Astrocyte (in vitro differentiated cells and primary cell): Measurements from ENCODE around the gene STX1A. TPM values are rescaled to one million over a fixed set of nuclear protein-coding genes. Genes with fewer than 3 reads are reported as not detected.

ENCODE experiments used
- DNase-seq: peaks from one replicate; pipeline ENCODE4 v3.0.0-alpha.2; 2010; ENCODE audit warnings: low read depth
- FAIRE-seq: peaks from 2 replicates; lab custom pipeline; 2011; peaks lifted over from hg19 to GRCh38; lab: Jason Lieb, UNC
- H2AFZ ChIP-seq: 2 replicates; pipeline ENCODE4 v1.6.0; 2012; ENCODE audit warnings: low read depth, low read length, inconsistent platforms
- H3K27ac ChIP-seq: 2 replicates; pipeline ENCODE4 v1.5.1; 2011; ENCODE audit warnings: low read depth, low read length, inconsistent platforms
- H3K27me3 ChIP-seq: 2 replicates; pipeline ENCODE4 v1.6.0; 2011; ENCODE audit warnings: low read length, inconsistent platforms; ENCODE audit not compliant: insufficient read depth
- H3K36me3 ChIP-seq: 2 replicates; pipeline ENCODE4 v1.5.1; 2011; ENCODE audit warnings: low read length, inconsistent platforms; ENCODE audit not compliant: insufficient read depth
- H3K4me1 ChIP-seq: 2 replicates; pipeline ENCODE4 v1.5.1; 2011; ENCODE audit warnings: low read length, inconsistent platforms; ENCODE audit not compliant: insufficient read depth
- H3K4me2 ChIP-seq: 2 replicates; pipeline ENCODE4 v1.6.0; 2012; ENCODE audit warnings: low read length, inconsistent platforms
- H3K4me3 ChIP-seq: 2 replicates; pipeline ENCODE4 v1.5.1; 2011; ENCODE audit warnings: low read depth, mild to moderate bottlenecking, low read length, inconsistent platforms; ENCODE audit not compliant: insufficient read depth
- H3K79me2 ChIP-seq: 2 replicates; pipeline ENCODE4 v1.6.0; 2012; ENCODE audit warnings: mild to moderate bottlenecking, low read length, inconsistent platforms; ENCODE audit not compliant: insufficient read depth
- H3K9ac ChIP-seq: 2 replicates; pipeline ENCODE4 v1.6.0; 2012; ENCODE audit warnings: mild to moderate bottlenecking, low read length, inconsistent platforms
- H3K9me3 ChIP-seq: 2 replicates; pipeline ENCODE4 v1.5.1; 2012; ENCODE audit warnings: low read depth, mild to moderate bottlenecking, low read length, inconsistent platforms; ENCODE audit not compliant: insufficient read depth
- H4K20me1 ChIP-seq: 2 replicates; pipeline ENCODE4 v1.6.0; 2012; ENCODE audit warnings: low read length, inconsistent platforms; ENCODE audit not compliant: insufficient read depth
- H3K27ac Mint-ChIP-seq: one replicate; pipeline ENCODE4 v1.8.0; 2021; ENCODE audit warnings: mild to moderate bottlenecking, mixed read lengths; ENCODE audit not compliant: unreplicated experiment
- H3K27me3 Mint-ChIP-seq: one replicate; pipeline ENCODE4 v1.8.0; 2021; ENCODE audit warnings: low read depth, mixed read lengths; ENCODE audit not compliant: unreplicated experiment
- H3K36me3 Mint-ChIP-seq: one replicate; pipeline ENCODE4 v1.8.0; 2021; ENCODE audit warnings: low read depth, mixed read lengths; ENCODE audit not compliant: unreplicated experiment
- H3K4me1 Mint-ChIP-seq: one replicate; pipeline ENCODE4 v1.8.0; 2021; ENCODE audit warnings: low read depth, mixed read lengths; ENCODE audit not compliant: unreplicated experiment
- H3K4me3 Mint-ChIP-seq: one replicate; pipeline ENCODE4 v1.8.0; 2021; ENCODE audit warnings: mild to moderate bottlenecking, moderate library complexity, mixed read lengths; ENCODE audit not compliant: unreplicated experiment
- H3K9me3 Mint-ChIP-seq: one replicate; pipeline ENCODE4 v1.8.0; 2021; ENCODE audit warnings: mild to moderate bottlenecking, mixed read lengths; ENCODE audit not compliant: unreplicated experiment
- EZH2 ChIP-seq: IDR thresholded peaks from 2 replicates; pipeline ENCODE4 v1.6.1; 2012; ENCODE audit warnings: mild to moderate bottlenecking, low read length, inconsistent platforms; ENCODE audit not compliant: insufficient read depth
- total RNA-seq: library from RNA; stranded (reverse); gene quantifications from 2 replicates; pipeline ENCODE4 v1.2.1, GENCODE V29; 2021
- TF ChIP-seq, protein P1 (sequence below): IDR thresholded peaks from 2 replicates; pipeline ENCODE4 v1.5.1; 2011; ENCODE audit warnings: low read depth, mild to moderate bottlenecking, inconsistent platforms, low read length, moderate library complexity; ENCODE audit not compliant: insufficient read depth

Gene STX1A
- total RNA-seq, 1 donor from 2014 or later = 19.7 TPM

GRCh38 chr7:73683788-73684693 lies 35.4 kb downstream of the STX1A start:
- Mint-ChIP-seq H3K27ac (peak overlapping the region; percentile 78), H3K9me3 (no peaks in the 10 kb centered on the region), H3K4me1 (peaks cover 18% of the 10 kb centered on the region), H3K36me3 (peaks cover 11% of the 10 kb centered on the region), H3K4me3 (peak overlapping the region; percentile 98), H3K27me3 (no peaks in the 10 kb centered on the region)
- H3K9ac ChIP-seq = peak overlapping the region; percentile 95
- H3K36me3 ChIP-seq = peaks cover 9% of the 10 kb centered on the region
- no peaks in the 10 kb centered on the region for H3K9me3 ChIP-seq
- DNase-seq (no peak), FAIRE-seq (no peak)
- H3K4me2 ChIP-seq = peak overlapping the region; percentile 92
- peak overlapping the region; percentile 88 for H3K27ac ChIP-seq
- peaks cover 25% of the 10 kb centered on the region for H3K4me1 ChIP-seq
- no peak for TF ChIP-seq EZH2
- TF ChIP-seq, protein P1, sequence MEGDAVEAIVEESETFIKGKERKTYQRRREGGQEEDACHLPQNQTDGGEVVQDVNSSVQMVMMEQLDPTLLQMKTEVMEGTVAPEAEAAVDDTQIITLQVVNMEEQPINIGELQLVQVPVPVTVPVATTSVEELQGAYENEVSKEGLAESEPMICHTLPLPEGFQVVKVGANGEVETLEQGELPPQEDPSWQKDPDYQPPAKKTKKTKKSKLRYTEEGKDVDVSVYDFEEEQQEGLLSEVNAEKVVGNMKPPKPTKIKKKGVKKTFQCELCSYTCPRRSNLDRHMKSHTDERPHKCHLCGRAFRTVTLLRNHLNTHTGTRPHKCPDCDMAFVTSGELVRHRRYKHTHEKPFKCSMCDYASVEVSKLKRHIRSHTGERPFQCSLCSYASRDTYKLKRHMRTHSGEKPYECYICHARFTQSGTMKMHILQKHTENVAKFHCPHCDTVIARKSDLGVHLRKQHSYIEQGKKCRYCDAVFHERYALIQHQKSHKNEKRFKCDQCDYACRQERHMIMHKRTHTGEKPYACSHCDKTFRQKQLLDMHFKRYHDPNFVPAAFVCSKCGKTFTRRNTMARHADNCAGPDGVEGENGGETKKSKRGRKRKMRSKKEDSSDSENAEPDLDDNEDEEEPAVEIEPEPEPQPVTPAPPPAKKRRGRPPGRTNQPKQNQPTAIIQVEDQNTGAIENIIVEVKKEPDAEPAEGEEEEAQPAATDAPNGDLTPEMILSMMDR = no peak
- H2AFZ ChIP-seq = peak overlapping the region; percentile 82
- H3K4me3 ChIP-seq = peak overlapping the region; percentile 97
- peaks cover 54% of the 10 kb centered on the region for H4K20me1 ChIP-seq
- H3K27me3 ChIP-seq = no peaks in the 10 kb centered on the region
- H3K79me2 ChIP-seq = peaks cover 91% of the 10 kb centered on the region

DNA sequence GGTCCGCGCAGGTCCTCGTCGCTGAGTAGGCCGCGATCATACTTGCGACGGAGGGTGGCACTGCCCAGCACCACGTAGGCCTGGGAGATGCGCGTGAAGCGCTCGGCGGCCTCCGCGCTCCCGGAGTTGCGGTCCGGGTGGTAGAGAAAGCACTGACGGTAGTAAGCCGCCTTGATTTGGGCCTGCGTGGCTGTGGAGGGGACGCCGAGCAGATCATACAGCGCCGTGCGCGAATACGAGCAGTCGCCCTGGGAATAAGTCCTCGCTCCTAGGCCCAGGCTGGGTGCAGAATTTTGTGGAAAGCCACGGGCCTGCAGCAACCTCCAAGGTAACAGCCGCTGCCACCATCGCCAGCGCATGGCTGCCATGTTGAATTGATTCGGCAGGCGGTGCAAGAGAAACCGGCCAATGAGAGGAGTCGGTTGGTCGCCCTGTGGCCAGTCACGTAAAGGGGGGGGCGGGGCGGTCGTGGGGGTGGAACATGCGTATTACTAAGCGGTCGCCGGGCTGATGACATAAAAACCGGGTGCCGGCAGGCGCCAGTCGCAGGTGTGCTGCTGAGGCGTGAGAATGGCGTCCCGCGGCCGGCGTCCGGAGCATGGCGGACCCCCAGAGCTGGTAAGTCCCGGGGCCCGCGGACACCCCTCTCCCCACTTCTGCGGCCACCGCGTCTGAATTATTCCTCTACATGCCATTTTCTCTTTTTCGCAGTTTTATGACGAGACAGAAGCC lies 36.2 kb downstream of the STX1A start, which contains the start of the genes BUD23 and DNAJC30:
Gene BUD23, plus strand, starts transcription at position 542 of the 732 bp plus-strand sequence. Its CDS starts 29 bp downstream, at position 571.
Gene DNAJC30, minus strand, starts transcription at position 398 of the 732 bp plus-strand sequence. Its CDS starts 30 bp downstream, at position 368.
- Histone ChIP-seq H3K4me1 (peaks cover 25% of the 10 kb centered on the region), H2AFZ (peak within 1 kb of the TSS; percentile 97), H3K27ac (peak within 1 kb of the TSS; percentile 92), H3K79me2 (peaks cover 88% of the 10 kb centered on the region), H3K9ac (peak within 1 kb of the TSS; percentile 95), H3K4me3 (peak within 1 kb of the TSS; percentile 97), H4K20me1 (peaks cover 56% of the 10 kb centered on the region), H3K36me3 (peaks cover 5% of the 10 kb centered on the region), H3K9me3 (no peaks in the 10 kb centered on the region), H3K27me3 (no peaks in the 10 kb centered on the region), H3K4me2 (peak within 1 kb of the TSS; percentile 97)
- Mint-ChIP-seq H3K27ac (peak within 1 kb of the TSS; percentile 85), H3K9me3 (no peaks in the 10 kb centered on the region), H3K4me3 (peak within 1 kb of the TSS; percentile 98), H3K36me3 (peaks cover 14% of the 10 kb centered on the region), H3K4me1 (peaks cover 18% of the 10 kb centered on the region), H3K27me3 (no peaks in the 10 kb centered on the region)
- TF ChIP-seq EZH2 = no peak
- TF ChIP-seq, protein P1 = no peak
- DNase-seq = peak; percentile 88
- FAIRE-seq = no peak
